OCI-M1 (cell line): ENCODE results near the gene USP10.
A peak's percentile ranks its signal among the peaks of the same experiment; 100 is the strongest.
"Not testable (repeated sequence)": the region's sequence is repeated elsewhere in the genome, so short reads cannot be mapped to it uniquely, and the experiment has no call there.

Experiments used
- DNase-seq: peaks from one replicate; lab custom pipeline; 2025; lab: John Stamatoyannopoulos, UW

USP10 gene

DNA sequence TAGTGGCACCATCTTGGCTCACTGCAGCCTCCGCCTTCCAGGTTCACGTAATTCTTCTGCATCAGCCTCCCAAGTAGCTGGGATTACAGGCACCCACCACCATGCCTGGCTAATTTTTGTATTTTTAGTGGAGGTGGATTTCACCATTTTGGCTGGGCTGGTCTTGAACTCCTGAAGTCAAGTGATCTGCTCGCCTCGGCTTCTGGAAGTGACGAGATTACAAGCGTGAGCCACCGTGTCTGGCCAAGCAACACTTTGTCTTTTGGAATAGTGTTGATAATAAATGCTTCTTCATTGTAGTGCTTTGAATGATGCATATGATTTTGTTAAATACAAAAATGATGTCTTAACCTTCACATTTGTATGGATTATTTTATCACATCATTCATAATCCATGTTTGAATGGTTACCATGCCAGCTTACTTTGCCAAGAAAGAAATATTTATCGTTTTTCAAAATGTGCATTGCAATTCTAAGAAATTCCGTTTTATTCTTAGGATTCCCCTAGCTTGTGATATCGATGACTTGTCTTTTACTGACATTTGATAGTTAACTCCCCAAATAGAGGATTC, 29.1 kb downstream of the USP10 start:
- peak; percentile 68 for DNase-seq

DNA sequence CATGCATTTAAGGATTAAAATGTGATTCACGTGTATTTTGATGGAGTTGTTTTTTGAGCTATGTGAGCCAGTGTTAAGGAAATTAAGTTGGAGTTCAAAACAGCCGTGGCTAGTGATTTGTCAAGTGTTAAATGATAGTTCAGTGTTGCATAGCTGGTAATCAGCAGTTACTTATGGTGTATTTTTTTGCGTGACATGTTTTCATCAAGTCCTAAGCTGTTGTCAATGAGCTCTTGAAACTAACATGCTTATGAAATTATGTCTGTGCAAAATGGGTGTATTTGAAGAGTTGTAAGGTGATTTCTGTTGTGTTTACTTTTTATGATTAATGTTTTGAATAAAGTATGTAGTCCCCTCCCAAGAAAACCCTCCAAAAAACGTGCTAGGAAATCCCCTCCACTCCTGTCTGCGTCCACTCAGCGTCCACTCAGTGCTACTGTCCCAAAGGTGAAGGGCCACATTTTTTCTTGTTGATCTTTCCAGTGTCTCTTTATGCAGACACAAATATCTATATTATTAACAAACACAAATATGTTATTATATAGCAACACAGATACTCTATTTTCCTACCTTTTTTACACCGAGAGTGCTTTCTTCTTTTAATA, 30.0 kb downstream of the USP10 start:
- DNase-seq: peak; percentile 71

DNA sequence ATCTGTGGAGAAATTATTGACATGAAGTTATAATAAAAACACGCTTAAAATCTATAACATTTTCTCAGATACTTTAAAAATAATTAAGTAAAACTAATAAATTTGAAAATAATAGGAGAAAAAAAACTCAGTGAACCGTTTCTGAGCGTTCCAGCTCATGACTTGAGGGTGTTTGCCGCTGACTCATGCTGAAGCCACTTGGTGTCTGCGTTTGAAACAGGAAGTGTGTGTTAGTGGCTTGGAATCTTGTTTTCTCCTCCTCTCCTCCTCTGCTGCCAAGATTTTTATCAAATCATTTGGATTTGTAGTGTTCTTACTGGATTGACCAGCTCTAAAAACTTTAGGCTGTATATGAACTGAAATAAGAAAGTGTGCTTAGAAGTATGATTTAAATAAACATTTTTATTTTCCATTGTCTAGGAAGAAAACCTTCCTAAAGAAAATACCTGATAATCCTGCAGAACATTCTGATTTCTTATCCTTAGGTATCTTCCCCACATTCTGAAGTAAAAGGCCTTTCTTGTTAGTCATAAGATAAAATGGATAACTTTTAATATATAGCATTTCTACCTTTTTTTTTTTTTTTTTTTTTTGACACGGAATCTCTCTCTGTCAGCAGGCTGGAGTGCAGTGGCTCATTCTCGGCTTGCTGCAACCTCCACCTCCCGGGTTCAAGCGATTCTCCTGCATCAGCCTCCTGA, 30.8 kb downstream of the USP10 start:
- peak; percentile 85 for DNase-seq

DNA sequence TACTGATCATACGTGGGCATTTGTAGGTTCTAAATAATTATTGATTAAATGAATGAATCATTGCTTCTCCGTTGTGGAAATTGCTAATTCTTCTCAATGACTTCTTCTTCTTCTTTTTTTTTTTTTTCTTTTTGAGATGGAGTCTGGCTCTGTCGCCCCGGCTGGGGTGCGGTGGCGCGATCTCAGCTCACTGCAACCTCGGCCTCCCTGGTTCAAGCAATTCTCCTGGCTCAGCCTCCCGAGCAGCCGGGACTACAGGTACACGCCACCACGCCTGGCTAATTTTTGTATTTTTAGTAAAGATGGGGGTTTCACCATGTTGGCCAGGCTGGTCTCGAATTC, 32.5 kb downstream of the USP10 start:
- not testable (repeated sequence) for DNase-seq

DNA sequence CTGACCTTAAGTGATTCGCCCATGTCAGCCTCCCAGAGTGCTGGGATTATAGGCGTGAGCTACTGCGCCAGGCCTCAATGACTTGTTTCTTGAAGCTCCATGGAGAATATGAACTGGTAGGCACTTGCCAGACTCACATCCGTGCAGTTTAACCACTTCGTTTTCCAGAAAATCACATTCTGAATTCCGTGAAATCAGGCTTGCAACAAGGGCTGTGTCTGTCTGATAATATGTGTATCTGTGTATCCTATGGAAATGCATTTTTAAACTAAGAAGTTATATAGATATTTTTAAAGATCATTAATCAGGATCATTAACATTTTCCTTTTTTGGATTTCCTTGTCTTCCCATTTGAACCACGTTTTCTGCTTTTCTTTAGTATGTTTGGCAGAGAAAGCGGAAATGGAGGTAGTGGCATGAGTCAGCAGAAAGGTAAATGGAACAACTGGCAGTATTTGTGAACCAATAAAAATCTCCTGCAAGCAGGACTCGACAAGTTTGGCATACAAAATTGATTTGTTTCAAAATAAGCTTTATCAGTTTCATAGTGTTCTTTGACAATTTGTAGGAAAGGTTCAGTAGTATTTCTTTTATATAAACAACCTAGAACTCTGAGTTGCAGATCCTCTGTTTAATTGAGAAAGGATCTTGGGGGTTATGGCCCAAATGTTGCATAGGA, 33.0 kb downstream of the USP10 start:
- DNase-seq: peak; percentile 94

DNA sequence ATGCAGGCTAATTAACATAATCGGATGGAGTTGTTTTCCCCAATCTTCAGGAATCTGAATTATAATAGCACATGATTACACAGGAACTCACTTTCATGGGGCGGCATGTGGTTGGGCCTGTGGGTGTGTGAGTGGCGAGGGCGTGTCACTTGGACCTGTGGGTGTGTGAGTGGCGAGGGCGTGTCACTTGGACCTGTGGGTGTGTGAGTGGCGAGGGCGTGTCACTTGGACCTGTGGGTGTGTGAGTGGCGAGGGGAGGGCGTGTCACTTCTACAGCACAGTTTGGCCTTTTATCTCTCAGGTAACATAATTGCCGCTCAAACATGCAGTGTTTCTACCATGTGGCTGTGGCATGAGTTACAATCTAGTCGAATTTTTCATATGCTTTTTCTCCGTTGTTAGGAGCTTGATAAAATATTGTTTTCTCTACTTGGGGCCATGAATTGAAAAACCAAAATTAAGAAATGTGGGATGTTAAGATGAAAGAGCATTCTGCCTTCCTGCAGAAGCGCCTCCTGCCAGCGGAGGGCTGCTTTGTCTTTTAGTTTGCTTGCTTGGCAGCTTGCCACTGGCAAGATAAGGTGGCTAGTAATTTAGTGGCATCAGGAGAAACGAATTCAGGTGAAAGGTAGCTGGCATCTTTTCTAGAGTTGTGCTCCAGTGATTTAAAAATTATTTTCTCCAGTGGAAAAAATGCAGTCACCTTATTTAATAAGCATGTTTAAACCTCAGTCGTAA, 36.2 kb downstream of the USP10 start:
- no peak for DNase-seq

DNA sequence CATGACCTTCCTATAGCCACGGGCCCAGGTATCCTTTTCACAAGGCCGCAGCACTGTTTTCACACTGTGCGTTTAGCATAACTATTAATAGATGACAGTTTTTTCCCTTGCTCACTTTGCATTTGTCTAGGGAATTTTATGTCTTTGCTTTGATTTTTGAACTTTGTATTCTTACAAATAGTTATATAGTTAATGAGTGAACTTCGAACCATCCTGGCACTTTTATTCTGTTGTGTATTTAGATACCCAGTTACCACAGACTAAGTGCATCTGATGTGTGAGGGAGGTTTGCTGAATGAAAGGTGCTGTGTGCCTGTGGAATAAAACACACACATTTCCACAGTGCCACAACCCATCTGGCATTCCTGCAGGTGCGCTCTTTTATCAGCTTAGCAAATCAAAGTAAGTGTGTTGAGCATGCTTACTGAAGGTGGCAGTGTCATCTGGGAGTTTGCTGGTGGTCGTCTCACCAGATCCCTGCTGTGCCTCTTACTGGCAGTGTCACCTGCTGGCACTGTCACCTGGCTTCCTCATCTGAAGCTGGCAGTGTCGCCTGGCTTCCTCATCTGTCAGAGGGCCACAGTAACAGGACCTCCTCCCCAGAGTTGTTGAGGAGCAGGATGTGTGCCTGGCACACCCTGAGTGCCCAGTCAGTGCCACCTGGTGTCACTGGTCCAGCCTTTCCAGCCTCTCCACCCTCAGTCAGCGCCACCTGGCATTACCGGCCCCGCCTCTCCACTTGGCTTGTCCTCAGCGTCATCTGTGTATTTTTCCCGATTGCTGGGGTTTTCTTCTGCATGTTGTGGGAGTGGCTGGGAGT, 37.6 kb downstream of the USP10 start:
- no peak for DNase-seq

DNA sequence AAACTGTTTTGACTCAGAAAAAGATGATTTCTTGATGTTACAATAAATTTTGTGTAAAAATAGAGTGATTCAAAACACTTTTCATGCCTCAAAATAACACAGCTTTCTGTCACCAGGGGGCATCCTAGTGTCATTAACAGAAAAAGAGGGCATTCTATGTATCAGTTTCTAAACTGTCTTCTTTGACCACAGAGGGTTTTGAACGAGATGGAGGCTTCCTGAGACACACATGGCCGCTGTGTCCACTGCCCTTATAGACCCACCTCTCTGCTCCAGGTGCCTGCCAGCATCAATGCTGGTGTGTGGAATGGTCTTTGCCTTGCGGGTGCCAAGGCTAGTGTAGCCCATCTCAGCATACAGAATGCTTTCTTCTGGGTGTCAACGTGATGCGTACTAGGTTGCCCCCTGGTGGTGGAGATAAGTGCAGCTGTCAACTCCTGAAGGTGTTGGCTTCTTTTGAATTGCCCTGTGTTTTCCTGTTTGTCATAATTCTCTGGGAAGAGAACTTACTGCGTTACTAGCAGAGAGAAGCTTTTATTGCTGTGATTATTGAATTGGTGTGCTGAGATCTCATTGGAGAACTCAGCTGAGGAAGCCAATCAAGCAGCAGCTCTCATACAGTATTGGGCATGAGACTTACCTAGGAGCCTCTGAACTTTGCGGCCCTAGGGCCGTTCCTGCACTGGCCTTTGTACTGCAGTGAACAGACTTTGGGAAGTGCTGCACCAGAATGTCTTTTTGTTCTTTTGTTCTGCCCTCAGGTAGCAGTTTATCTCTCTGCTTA, 38.6 kb downstream of the USP10 start:
- peak; percentile 89 for DNase-seq

DNA sequence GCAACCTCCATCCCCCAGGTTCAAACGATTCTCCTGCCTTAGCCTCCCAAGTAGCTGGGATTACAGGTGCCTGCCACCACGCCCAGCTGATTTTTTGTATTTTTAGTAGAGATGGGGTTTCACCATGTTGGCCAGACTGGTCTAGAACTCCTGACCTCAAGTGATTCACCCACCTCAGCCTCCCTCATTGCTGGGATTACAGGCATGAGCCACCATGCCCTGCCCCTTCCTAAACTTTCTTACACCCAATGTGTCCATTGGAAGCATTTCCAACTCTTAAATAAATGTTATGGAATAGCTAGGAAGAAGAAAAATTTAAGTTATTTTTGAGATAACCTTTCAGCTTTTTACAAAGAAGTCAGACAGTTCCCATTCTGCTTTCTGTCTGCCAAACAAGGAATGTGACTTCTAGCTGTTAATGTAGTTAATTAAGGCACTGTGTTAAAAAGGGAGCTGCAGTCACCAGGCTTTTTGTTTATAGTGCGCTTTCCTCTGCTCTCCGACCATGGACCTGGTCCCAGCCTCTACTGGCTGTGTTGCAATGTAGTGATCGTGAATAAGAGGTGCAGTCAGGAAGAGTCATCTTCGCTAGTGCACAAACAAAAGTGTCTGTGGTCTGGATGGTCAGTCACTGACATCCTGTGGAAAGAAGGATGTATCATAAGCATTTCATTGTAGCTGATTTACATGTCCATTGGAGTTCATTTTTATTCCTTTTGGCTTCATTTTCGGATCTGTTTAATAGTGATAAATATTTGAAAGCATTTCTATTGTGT, 39.7 kb downstream of the USP10 start:
- no peak for DNase-seq

DNA sequence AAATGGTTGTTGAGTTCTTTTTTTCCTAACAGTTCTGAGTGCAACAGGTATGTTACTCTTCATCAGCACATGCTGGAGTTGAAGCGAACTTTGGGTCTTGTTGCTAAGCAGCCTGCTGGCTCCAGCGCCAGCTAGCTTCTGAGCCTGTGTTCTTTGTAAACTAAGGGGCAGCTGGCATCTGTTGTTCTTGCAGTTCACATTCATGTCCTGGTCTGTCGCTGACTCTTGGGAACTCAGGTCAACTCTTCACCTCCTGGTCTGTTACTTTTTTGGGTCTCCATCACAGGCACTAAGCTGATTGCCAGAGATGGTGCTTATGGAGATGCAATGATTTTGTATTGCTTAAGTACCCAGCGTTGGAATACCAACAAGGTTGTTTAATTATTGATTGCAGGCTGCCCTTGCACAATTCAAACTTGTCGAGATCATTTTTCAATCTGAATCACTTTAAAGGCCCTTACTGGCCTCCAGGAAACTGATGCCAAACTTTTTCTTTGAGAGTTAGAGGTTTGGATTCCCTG, 40.9 kb downstream of the USP10 start:
- no peak for DNase-seq

DNA sequence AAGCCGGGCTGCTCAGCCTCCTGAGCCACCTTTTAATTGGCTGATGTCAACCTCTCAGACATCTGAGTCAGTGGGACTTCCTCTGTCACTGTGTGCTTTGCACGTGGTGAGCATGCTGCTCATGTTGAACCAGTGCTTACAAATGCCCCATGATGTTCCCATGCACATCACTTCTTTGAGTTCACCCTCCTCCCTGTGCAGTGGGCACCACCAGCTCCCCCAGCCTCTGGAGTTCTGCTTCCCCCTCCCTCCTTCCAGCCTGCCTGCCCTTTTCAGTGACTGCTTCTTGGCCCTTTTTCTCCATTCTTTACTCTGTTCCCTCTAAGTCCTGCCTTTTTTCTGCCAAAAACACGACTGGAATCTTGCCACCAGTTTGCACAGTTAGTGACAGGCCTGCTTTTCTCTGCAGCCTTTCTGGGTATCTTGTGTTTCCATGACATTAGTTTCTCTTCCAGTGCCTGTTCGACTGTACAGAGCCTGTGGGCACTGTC, 41.6 kb downstream of the USP10 start:
- no peak for DNase-seq

DNA sequence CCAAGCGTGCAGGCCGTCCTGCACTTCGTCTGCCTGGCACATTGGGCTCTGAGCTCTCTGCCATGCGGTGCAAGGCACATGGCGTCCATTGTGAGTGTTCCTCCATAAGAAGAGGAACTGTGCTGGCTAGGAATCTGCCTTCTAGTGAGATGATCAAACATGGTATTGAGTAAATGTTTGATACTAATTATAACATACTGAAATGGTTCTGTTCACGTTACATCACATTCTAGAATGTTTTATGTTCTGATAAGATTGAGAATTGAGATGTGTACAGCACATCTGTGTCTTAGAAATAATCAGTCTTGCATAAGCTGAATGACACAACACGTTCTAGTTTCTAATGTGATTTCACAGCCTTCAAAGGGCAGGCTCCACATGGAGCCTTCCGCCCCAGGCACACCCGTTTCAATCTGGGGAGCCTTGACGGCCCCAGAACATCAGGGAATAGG, 42.9 kb downstream of the USP10 start:
- DNase-seq: peak; percentile 18

DNA sequence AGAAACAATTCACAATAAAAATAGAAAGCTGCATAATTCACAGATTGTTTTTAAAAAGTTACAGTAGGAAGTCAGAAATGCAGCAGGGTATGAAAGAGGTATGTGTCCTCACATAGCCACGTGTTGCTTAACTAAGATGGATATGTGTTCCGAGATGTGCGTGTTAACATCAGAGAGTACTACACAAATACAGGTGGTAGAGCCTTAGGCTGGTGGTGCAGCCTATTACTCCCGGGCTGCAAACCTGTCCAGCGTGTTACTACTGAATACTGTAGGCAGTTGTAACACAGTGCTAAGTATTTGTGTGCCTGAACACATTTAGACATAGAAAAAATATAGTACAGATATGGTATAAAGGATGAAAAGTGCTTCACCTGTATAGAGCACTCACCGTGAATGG, 46.4 kb downstream of the USP10 start:
- no peak for DNase-seq

DNA sequence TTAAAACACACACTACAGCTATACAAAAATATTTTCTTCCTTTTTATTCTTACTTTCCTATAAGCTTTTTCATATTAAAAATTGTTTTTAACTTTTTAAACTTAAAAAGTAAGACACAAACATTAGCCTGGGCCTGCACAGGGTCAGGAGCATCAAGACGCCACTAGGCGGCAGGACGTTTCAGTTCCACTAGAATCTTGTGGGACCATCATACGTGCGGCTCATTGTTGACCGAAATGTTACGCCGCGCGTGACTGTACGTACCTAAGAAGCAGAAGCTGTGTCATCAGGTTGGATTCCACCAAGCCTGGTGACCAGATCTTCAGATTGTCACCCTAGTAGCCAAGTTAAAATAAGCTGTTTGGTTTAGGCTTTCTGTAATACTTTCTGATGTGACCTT, 47.1 kb downstream of the USP10 start:
- peak; percentile 7 for DNase-seq

DNA sequence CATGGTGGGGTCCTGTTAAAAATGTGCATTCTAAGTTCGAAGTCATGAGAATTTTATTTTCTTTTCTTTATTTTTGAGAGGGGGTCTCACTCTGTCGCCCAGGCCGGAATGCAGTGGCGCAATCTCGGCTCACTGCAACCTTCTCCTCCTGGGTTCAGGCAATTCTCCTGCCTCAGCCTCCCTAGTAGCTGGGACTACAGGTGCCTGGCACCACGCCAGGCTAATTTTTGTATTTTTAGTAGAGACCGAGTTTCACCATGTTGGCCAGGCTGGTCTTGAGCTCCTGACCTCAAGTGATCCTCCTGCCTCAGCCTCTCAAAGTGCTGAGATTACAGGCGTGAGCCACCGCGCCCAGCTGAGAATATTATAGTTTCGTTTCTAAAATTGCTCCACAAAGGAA, 48.4 kb downstream of the USP10 start:
- DNase-seq: not testable (repeated sequence)

DNA sequence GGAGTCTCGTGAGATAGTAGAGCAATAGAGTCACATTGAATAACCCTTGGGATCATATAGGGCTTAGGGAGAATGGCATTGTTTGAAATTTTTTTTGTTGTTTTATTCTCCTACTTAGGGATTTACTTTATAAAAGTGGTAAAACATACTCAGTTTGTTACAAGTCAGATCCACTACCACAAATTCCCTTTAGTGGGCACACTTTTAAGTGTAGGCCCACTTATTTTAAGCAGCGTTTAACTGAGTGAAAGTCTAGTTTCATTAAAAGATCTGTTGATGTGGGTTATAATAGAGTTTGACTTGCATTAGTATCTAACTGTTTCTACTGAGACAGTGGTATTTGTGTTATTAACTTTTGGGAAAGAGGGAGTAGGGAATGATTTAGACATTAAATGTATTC, 49.3 kb downstream of the USP10 start:
- no peak for DNase-seq

DNA sequence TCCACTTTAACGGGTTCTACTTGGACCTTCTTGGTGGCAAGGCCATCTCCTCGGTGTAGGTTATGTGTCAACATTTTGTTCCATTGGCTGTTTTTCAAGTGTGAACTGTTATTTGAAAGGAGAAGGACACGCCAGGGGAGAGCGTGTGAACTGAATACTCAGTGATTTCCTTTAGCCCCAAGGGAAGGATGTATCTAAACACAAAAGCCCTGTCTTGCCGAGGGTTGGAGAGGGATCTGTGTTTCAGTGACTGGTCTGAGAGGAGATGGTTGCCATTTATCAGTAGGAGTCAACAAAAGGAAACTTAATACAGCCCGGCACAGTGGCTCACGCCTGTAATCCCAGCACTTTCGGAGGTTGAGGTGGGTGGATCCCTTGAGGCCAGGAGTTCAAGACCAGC, 50.0 kb downstream of the USP10 start:
- no peak for DNase-seq

DNA sequence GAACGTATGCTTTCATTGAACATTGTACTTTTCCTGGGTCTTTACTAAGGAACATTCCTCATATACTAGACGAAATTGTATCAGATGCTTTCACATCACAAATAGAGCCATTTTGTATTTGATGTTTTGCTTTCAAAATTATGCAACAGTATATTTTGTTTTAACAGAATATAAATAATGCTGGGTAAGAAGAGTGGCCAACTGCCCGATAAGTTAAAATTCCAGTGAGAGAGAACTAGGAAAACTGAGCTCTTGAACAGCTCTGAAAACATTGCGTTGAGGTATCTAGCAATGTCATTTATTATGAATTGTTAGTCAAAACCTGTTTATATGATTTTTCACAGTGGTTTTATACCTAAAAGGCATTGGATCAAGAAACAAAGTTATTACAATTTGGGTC, 50.8 kb downstream of the USP10 start:
- no peak for DNase-seq

DNA sequence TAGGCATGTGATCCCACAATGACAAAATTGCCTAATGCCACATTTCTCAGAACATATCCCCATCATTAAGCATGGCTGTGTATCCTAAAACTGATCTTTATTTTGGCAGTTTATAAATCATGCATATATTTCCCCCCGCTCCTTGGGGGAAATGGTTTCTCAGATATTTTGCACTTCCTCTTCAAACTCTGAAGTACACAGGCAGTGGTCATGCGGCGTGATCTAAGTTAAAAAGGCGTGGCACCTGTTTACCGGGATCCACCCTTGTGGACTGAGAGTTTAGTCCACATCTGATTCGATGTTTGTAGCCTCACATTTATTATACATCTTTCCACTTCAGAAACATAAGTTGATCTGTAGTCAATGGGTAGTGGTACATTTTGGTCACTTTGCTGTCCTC, 51.4 kb downstream of the USP10 start:
- DNase-seq: peak; percentile 9

DNA sequence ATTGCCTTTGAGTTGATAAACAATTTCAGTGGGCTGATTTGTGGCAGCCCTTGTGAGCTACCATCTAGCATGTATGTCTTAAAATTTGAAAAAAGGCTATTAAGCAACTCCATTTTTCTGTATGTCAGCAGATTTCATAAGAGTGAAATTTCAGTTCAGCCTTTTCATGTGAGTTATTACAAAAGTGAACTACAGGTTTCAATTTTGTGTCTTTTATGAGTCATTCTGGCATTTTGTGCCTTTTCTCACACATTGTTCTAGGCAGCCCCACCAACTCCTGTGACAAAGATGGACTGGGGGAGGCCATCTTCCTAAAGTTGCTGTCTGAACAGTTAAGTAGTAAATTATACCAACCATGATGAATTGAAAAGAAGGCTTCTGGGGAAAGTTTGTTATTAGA, 52.1 kb downstream of the USP10 start:
- DNase-seq: peak; percentile 19
